PC-3 (cell line): Measurements from ENCODE around the gene CEND1. TPM values are rescaled to one million over a fixed set of nuclear protein-coding genes. Genes with fewer than 3 reads are reported as not detected.
A peak's percentile ranks its signal among the peaks of the same experiment; 100 is the strongest.

Experiments
- ATAC-seq: fragments of 200-7000 bp; cut with Tn5 transposase; 2 replicates; pipeline ENCODE4 v1.9.1; 2020; ENCODE audit warnings: mild to moderate bottlenecking, moderate library complexity
- BruUV-seq: library from RNA; stranded (reverse); fragments of 400-500 nt; replicated peaks from 2 replicates; lab custom pipeline; 2021; lab: Mats Ljungman, UMichigan
- CTCF ChIA-PET: fragments of 300-600 bp; sonication (Branson Sonifier 250); formaldehyde crosslinking; loops from one replicate; lab custom pipeline; 2022; ENCODE audit warnings: antibody characterized with exemption; lab: Charles Lee
- POLR2A ChIA-PET: fragments of 300-600 bp; sonication (Branson Sonifier 250); formaldehyde crosslinking; loops from one replicate; lab custom pipeline; 2022; ENCODE audit warnings: antibody characterized with exemption; ENCODE audit not compliant: unreplicated experiment; lab: Charles Lee
- DNase-seq: peaks from one replicate; pipeline ENCODE4 v3.0.0-alpha.2; 2015
- H2AFZ ChIP-seq: fragments of 300-600 bp; sonication (generic); 2 replicates; pipeline ENCODE4 v1.6.0; 2016; ENCODE audit warnings: antibody characterized with exemption, low read length
- H3F3A ChIP-seq: fragments of 300-600 bp; sonication (generic); one replicate; pipeline ENCODE4 v1.6.0; 2017; ENCODE audit warnings: antibody characterized with exemption, low read length, control low read depth, mild to moderate bottlenecking; ENCODE audit not compliant: unreplicated experiment
- H3K27ac ChIP-seq: fragments of 300-600 bp; sonication (generic); 2 replicates; pipeline ENCODE4 v1.5.1; 2016; ENCODE audit warnings: mild to moderate bottlenecking, low read length
- H3K27me3 ChIP-seq: fragments of 300-600 bp; sonication (generic); 2 replicates; pipeline ENCODE4 v1.6.1; 2016; ENCODE audit warnings: low read length, mixed read lengths
- H3K36me3 ChIP-seq: fragments of 300-600 bp; sonication (generic); 2 replicates; pipeline ENCODE4 v1.6.1; 2016; ENCODE audit warnings: low read depth, mixed run types, low read length, mixed read lengths
- H3K4me1 ChIP-seq: fragments of 300-600 bp; sonication (generic); 2 replicates; pipeline ENCODE4 v1.5.1; 2016; ENCODE audit warnings: low read length; ENCODE audit not compliant: insufficient read depth
- H3K4me2 ChIP-seq: fragments of 300-600 bp; sonication (generic); 2 replicates; pipeline ENCODE4 v1.6.0; 2016; ENCODE audit warnings: low read length
- H3K4me3 ChIP-seq: fragments of 300-600 bp; sonication (generic); 2 replicates; pipeline ENCODE4 v1.5.1; 2016; ENCODE audit warnings: mild to moderate bottlenecking, low read length, mixed read lengths
- H3K79me2 ChIP-seq: fragments of 300-600 bp; sonication (generic); 2 replicates; pipeline ENCODE4 v1.6.1; 2017; ENCODE audit warnings: low read length, mixed read lengths
- H3K9ac ChIP-seq: fragments of 300-600 bp; sonication (generic); 2 replicates; pipeline ENCODE4 v1.6.0; 2016; ENCODE audit warnings: mild to moderate bottlenecking, low read length
- H3K9me2 ChIP-seq: fragments of 300-600 bp; sonication (generic); replicated peaks from 2 replicates; pipeline ENCODE4 v1.6.1; 2016; ENCODE audit warnings: mixed run types, low read length, mixed read lengths
- H3K9me3 ChIP-seq: fragments of 300-600 bp; sonication (generic); 2 replicates; pipeline ENCODE4 v1.6.1; 2016; ENCODE audit warnings: low read length, mixed read lengths
- H4K20me1 ChIP-seq: fragments of 300-600 bp; sonication (generic); 2 replicates; pipeline ENCODE4 v1.6.1; 2016; ENCODE audit warnings: low read length, mixed read lengths
- CTCF ChIP-seq: fragments of 300-600 bp; sonication (generic); conservative IDR thresholded peaks from 2 replicates; pipeline ENCODE4 v1.5.1; 2017; ENCODE audit warnings: antibody characterized with exemption, low read depth, mild to moderate bottlenecking, low read length
- EZH2 ChIP-seq: fragments of 300-600 bp; sonication (generic); IDR thresholded peaks from one replicate; pipeline ENCODE4 v1.6.1; 2017; ENCODE audit warnings: antibody characterized with exemption, mild to moderate bottlenecking, low read length; ENCODE audit not compliant: unreplicated experiment
- EZH2phosphoT487 ChIP-seq: fragments of 300-600 bp; sonication (generic); IDR thresholded peaks from 2 replicates; pipeline ENCODE4 v1.6.1; 2018; ENCODE audit warnings: mild to moderate bottlenecking, antibody characterized with exemption, low read length, borderline replicate concordance
- intact Hi-C: fragments of 100-400 bp; cut with micrococcal nuclease; formaldehyde crosslinking; loops from 2 replicates; pipeline ENCODE4 v1.9.0; 2023
- total RNA-seq: library from RNA; depleted of rRNA; stranded (reverse); fragments of >200 nt; gene quantifications from 2 replicates; pipeline ENCODE4 v1.2.3, GENCODE V29; 2014

CEND1 gene
- total RNA-seq, 1 experiment from 2014 or later, result not detected

GRCh38 chr11:769887-770641 lies 19.8 kb downstream of the CEND1 start:
- Histone ChIP-seq H4K20me1 (peaks cover 20% of the 10 kb centered on the region), H2AFZ (no peak overlapping the region), H3K4me1 (peaks cover 9% of the 10 kb centered on the region), H3K4me3 (no peak overlapping the region), H3K27ac (no peak overlapping the region), H3F3A (no peaks in the 10 kb centered on the region), H3K9me2 (no peaks in the 10 kb centered on the region), H3K4me2 (no peak overlapping the region), H3K27me3 (no peaks in the 10 kb centered on the region), H3K9me3 (no peaks in the 10 kb centered on the region), H3K79me2 (peaks cover 41% of the 10 kb centered on the region), H3K9ac (no peak overlapping the region), H3K36me3 (peaks cover 35% of the 10 kb centered on the region)
- POLR2A ChIA-PET, result no interaction called here
- CTCF ChIA-PET, result no interaction called here
- TF ChIP-seq EZH2, result no peak
- TF ChIP-seq CTCF, result no peak
- TF ChIP-seq EZH2phosphoT487, result no peak
- TSS peak; percentile 14 for BruUV-seq
- DNase-seq, result no peak
- ATAC-seq, result no peak
- intact Hi-C loops, result no loop called here

- peaks cover 11% of the 10 kb centered on the region for H3K4me1 ChIP-seq
- H3K27ac ChIP-seq, result no peak overlapping the region
- no peaks in the 10 kb centered on the region for H4K20me1 ChIP-seq
- DNase-seq (no peak), ATAC-seq (no peak)
- no peak overlapping the region for H3K9ac ChIP-seq
- TF ChIP-seq EZH2phosphoT487 (no peak), EZH2 (no peak), CTCF (no peak)
- no peak overlapping the region for H3K4me3 ChIP-seq
- CTCF ChIA-PET, result no interaction called here
- H3K79me2 ChIP-seq, result 0 out of 2 replicates have a peak, but pooled peaks cover 12% of the 10 kb centered on the region
- no peaks in the 10 kb centered on the region for H3K27me3 ChIP-seq
- no peak overlapping the region for H2AFZ ChIP-seq
- H3F3A ChIP-seq, result peaks cover 8% of the 10 kb centered on the region
- POLR2A ChIA-PET, result no interaction called here
- H3K9me3 ChIP-seq, result no peaks in the 10 kb centered on the region
- intact Hi-C loops, result no loop called here
- no peaks in the 10 kb centered on the region for H3K9me2 ChIP-seq
- H3K4me2 ChIP-seq, result no peak overlapping the region
- H3K36me3 ChIP-seq, result peaks cover 45% of the 10 kb centered on the region
- BruUV-seq, result TSS peak; percentile 25
Observed at GRCh38 chr11:767238-767637, 22.7 kb downstream of the CEND1 start.

- Histone ChIP-seq H3F3A (peaks cover 9% of the 10 kb centered on the region), H3K4me2 (no peak overlapping the region), H2AFZ (no peak overlapping the region), H3K4me3 (no peak overlapping the region), H3K9me2 (no peaks in the 10 kb centered on the region), H3K9ac (no peak overlapping the region), H4K20me1 (no peaks in the 10 kb centered on the region), H3K79me2 (0 out of 2 replicates have a peak, but pooled peaks cover 11% of the 10 kb centered on the region), H3K9me3 (no peaks in the 10 kb centered on the region), H3K27me3 (no peaks in the 10 kb centered on the region), H3K36me3 (peaks cover 45% of the 10 kb centered on the region), H3K4me1 (peaks cover 14% of the 10 kb centered on the region), H3K27ac (no peak overlapping the region)
- ATAC-seq, result no peak
- DNase-seq, result no peak
- intact Hi-C loops, result no loop called here
- no peak for TF ChIP-seq CTCF
- no peak for TF ChIP-seq EZH2phosphoT487
- TF ChIP-seq EZH2, result no peak
- CTCF ChIA-PET, result no interaction called here
- BruUV-seq, result no TSS peak
- POLR2A ChIA-PET, result no interaction called here
Observed at GRCh38 chr11:766936-767210, 23.0 kb downstream of the CEND1 start.
